Osteoblast (primary cell): ENCODE data around the gene CCND3. TPM values are rescaled to one million over a fixed set of nuclear protein-coding genes. Genes with fewer than 3 reads are reported as not detected.

ENCODE experiments used
- DNase-seq: peaks from one replicate; pipeline ENCODE4 v3.0.0; 2011; ENCODE audit warnings: low spot score, mixed read lengths; ENCODE audit not compliant: insufficient read length; ENCODE audit errors: missing footprints
- H2AFZ ChIP-seq: 2 replicates; pipeline ENCODE4 v1.6.0; 2011; ENCODE audit warnings: mild to moderate bottlenecking, low read length
- H3K27ac ChIP-seq: 2 replicates; pipeline ENCODE4 v1.5.1; 2011; ENCODE audit warnings: mild to moderate bottlenecking, low read depth, low read length, moderate library complexity
- H3K27me3 ChIP-seq: 2 replicates; pipeline ENCODE4 v1.6.0; 2012; ENCODE audit warnings: mild to moderate bottlenecking, control low read depth, inconsistent platforms, low read length, moderate library complexity; ENCODE audit not compliant: insufficient read depth
- H3K36me3 ChIP-seq: 2 replicates; pipeline ENCODE4 v1.5.1; 2011; ENCODE audit warnings: mild to moderate bottlenecking, low read length, control low read depth, moderate library complexity; ENCODE audit not compliant: insufficient read depth
- H3K4me1 ChIP-seq: 2 replicates; pipeline ENCODE4 v1.5.1; 2011; ENCODE audit warnings: mild to moderate bottlenecking, low read length, control low read depth, moderate library complexity; ENCODE audit not compliant: insufficient read depth
- H3K4me2 ChIP-seq: 2 replicates; pipeline ENCODE4 v1.6.0; 2011; ENCODE audit warnings: mild to moderate bottlenecking, low read length; ENCODE audit not compliant: insufficient read depth
- H3K4me3 ChIP-seq: fragments of 200-600 bp; sonication (generic); 3 replicates; pipeline ENCODE4 v1.5.1; 2012; ENCODE audit warnings: mild to moderate bottlenecking, low read length, inconsistent platforms; ENCODE audit not compliant: insufficient read depth
- H3K79me2 ChIP-seq: 2 replicates; pipeline ENCODE4 v1.6.0; 2012; ENCODE audit warnings: mild to moderate bottlenecking, low read length, control low read depth, inconsistent platforms; ENCODE audit not compliant: insufficient read depth
- H3K9me3 ChIP-seq: 2 replicates; pipeline ENCODE4 v1.5.1; 2011; ENCODE audit warnings: low read depth, low read length, control low read depth
- H4K20me1 ChIP-seq: 2 replicates; pipeline ENCODE4 v1.6.0; 2012; ENCODE audit warnings: mild to moderate bottlenecking, low read length, control low read depth; ENCODE audit not compliant: insufficient read depth
- total RNA-seq: library from RNA; depleted of rRNA; stranded (reverse); fragments of >200 nt; gene quantifications from 2 replicates; pipeline ENCODE4 v1.2.3, GENCODE V29; 2012
- TF ChIP-seq, protein P1 (sequence below): IDR thresholded peaks from 2 replicates; pipeline ENCODE4 v1.5.1; 2011; ENCODE audit warnings: mild to moderate bottlenecking, low read depth, low read length, moderate library complexity; ENCODE audit errors: extremely low read depth

CCND3 gene
- total RNA-seq, 1 donor, result 21.0 TPM

GRCh38 chr6:41896281-41896680 lies 45.3 kb downstream of the CCND3 start:
- TF ChIP-seq, protein P1, sequence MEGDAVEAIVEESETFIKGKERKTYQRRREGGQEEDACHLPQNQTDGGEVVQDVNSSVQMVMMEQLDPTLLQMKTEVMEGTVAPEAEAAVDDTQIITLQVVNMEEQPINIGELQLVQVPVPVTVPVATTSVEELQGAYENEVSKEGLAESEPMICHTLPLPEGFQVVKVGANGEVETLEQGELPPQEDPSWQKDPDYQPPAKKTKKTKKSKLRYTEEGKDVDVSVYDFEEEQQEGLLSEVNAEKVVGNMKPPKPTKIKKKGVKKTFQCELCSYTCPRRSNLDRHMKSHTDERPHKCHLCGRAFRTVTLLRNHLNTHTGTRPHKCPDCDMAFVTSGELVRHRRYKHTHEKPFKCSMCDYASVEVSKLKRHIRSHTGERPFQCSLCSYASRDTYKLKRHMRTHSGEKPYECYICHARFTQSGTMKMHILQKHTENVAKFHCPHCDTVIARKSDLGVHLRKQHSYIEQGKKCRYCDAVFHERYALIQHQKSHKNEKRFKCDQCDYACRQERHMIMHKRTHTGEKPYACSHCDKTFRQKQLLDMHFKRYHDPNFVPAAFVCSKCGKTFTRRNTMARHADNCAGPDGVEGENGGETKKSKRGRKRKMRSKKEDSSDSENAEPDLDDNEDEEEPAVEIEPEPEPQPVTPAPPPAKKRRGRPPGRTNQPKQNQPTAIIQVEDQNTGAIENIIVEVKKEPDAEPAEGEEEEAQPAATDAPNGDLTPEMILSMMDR, result no peak
- Histone ChIP-seq H3K27ac (peak overlapping the region; percentile 92), H3K4me2 (peak overlapping the region; percentile 99), H3K9me3 (no peaks in the 10 kb centered on the region), H3K4me3 (peak overlapping the region; percentile 97), H3K79me2 (peaks cover 10% of the 10 kb centered on the region), H3K27me3 (no peaks in the 10 kb centered on the region), H4K20me1 (peaks cover 11% of the 10 kb centered on the region), H3K36me3 (peaks cover 4% of the 10 kb centered on the region), H2AFZ (peak overlapping the region; percentile 80), H3K4me1 (peaks cover 15% of the 10 kb centered on the region)
- no peak for DNase-seq

DNA sequence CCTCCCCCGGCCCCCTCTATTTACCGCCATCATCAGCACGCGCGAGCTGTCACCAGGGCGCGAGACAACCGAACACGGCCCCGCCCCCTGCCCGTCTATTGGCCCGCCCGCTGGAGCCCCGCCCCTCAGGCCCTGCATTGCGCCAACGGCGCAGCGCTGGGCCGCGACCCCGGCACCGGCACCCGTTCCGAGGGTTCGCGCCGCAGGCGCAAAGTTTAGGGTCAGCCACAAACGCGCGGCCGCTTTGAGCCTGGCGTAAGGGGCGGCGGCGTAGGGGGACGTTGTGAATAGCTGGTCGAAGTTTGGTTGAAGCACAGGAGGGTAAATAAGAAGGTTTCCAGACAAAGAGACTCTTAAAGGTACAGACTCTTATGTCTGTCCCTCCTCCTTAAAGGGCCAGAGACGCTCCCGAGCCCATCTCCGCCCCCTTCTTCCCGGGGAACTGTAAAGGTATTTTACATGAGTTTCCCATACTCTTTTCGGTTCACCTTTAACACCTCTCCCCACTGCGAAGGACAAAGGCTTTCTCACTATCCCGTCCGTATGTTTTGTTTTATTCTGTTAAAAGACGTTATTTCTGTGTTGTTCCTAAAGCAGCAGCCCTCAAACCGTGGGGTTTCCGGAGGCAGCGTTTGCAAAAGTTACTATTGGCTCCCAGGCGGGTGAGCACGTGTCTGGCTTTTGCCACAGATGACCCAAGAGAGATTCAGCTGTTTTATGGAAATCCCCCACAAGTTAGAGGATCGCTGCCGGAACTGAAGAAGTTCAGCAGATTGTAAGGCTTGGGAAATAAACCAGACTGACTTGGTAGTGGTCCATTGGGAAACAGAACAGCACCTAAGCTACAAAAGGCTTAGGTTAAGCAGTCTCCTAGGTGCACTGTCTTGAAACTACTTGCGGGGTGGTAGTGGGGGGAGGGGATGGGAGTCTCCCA lies 46.0 kb downstream of the CCND3 start, which contains the start of gene USP49:
USP49 (minus strand) TSS at position 76 of the 934 bp plus-strand sequence. CDS start 88,392 bp downstream, outside the sequence.
- Histone ChIP-seq H3K27me3 (no peaks in the 10 kb centered on the region), H2AFZ (peak within 1 kb of the TSS; percentile 87), H3K36me3 (peaks cover 4% of the 10 kb centered on the region), H4K20me1 (peaks cover 11% of the 10 kb centered on the region), H3K9me3 (no peaks in the 10 kb centered on the region), H3K4me2 (peak within 1 kb of the TSS; percentile 100), H3K27ac (peak within 1 kb of the TSS; percentile 92), H3K79me2 (peaks cover 10% of the 10 kb centered on the region), H3K4me3 (peak within 1 kb of the TSS; percentile 97), H3K4me1 (peaks cover 15% of the 10 kb centered on the region)
- TF ChIP-seq, protein P1, result no peak
- DNase-seq, result peak; percentile 98

GRCh38 chr6:41894366-41895299 lies 47.0 kb downstream of the CCND3 start:
- no peaks in the 10 kb centered on the region for H3K27me3 ChIP-seq
- H2AFZ ChIP-seq, result peak overlapping the region; percentile 87
- peak; percentile 53 for DNase-seq
- H3K27ac ChIP-seq, result peak overlapping the region; percentile 12
- H4K20me1 ChIP-seq, result peaks cover 11% of the 10 kb centered on the region
- H3K4me3 ChIP-seq, result peak overlapping the region; percentile 97
- no peaks in the 10 kb centered on the region for H3K36me3 ChIP-seq
- no peaks in the 10 kb centered on the region for H3K9me3 ChIP-seq
- TF ChIP-seq, protein P1, result no peak
- peak overlapping the region; percentile 100 for H3K4me2 ChIP-seq
- peaks cover 15% of the 10 kb centered on the region for H3K4me1 ChIP-seq
- peaks cover 10% of the 10 kb centered on the region for H3K79me2 ChIP-seq
